HCT116 (cell line): Measurements from ENCODE around the gene BBS9. TPM values are rescaled to one million over a fixed set of nuclear protein-coding genes. Genes with fewer than 3 reads are reported as not detected.

ENCODE experiments used
- ATAC-seq: fragments of 200-7000 bp; cut with Tn5 transposase; 2 replicates; pipeline ENCODE4 v1.9.1; 2020; ENCODE audit warnings: mild to moderate bottlenecking, moderate library complexity
- BruUV-seq: library from RNA; stranded (reverse); fragments of 400-500 nt; replicated peaks from 2 replicates; lab custom pipeline; 2021; lab: Mats Ljungman, UMichigan
- CTCF ChIA-PET: fragments of 300-600 bp; sonication (Branson Sonifier 250); formaldehyde crosslinking; loops from one replicate; lab custom pipeline; 2021; ENCODE audit warnings: antibody characterized with exemption; lab: Charles Lee
- POLR2A ChIA-PET: fragments of 300-600, 350-600 bp; sonication (Branson Sonifier 250); formaldehyde crosslinking; loops from one replicate; lab custom pipeline; 2021; ENCODE audit warnings: antibody characterized with exemption; lab: Charles Lee
- RAD21 ChIA-PET, 2 experiments: fragments of 300-600 bp; sonication (Branson Sonifier 250); formaldehyde crosslinking; loops; one replicate each; lab custom pipeline; 2023; ENCODE audit warnings: low total read pairs in 2 of 2; ENCODE audit not compliant: uncharacterized antibody in 2 of 2, unreplicated experiment in 2 of 2, low non-redundant PET in 1 of 2; lab: Charles Lee
- DNase-seq: peaks from one replicate; pipeline ENCODE4 v3.0.0-alpha.2; 2010; ENCODE audit warnings: low read depth, low spot score
- H2AFZ ChIP-seq: fragments of 200-600 bp; shearing (Covaris generic), sonication (generic); 2 replicates; pipeline ENCODE4 v1.6.1; 2017; ENCODE audit warnings: low read depth, mixed run types, mixed read lengths, antibody characterized with exemption, low read length; ENCODE audit not compliant: poor library complexity, severe bottlenecking
- H3K27ac ChIP-seq: 2 replicates; pipeline ENCODE4 v1.5.1; 2012; ENCODE audit warnings: low read depth, low read length
- H3K27me3 ChIP-seq: fragments of 200-600 bp; sonication (generic); 2 replicates; pipeline ENCODE4 v1.6.1; 2016; ENCODE audit warnings: mixed run types, low read length, mixed read lengths; ENCODE audit not compliant: insufficient read depth
- H3K36me3 ChIP-seq, 2 experiments: fragments of 200-500 bp in 1 of 2; fragments of 200-600 bp in 1 of 2; sonication (Bioruptor generic) in 1 of 2; sonication (generic) in 1 of 2; 2 replicates each; pipeline versions ENCODE4 v1.5.1 to v1.6.1; 2014 to 2016; ENCODE audit warnings: low read length in 2 of 2, inconsistent platforms in 1 of 2, mixed read lengths in 1 of 2, mixed run types in 1 of 2; ENCODE audit not compliant: insufficient read depth in 2 of 2, control insufficient read depth in 1 of 2
- H3K4me1 ChIP-seq, 2 experiments: fragments of 200-600 bp in 1 of 2; sonication (generic) in 1 of 2; 2 replicates each; pipeline versions ENCODE4 v1.5.1 to v1.6.1; 2012 to 2017; ENCODE audit warnings: low read length in 2 of 2, inconsistent platforms in 1 of 2, mild to moderate bottlenecking in 1 of 2, mixed read lengths in 1 of 2, mixed run types in 1 of 2, moderate library complexity in 1 of 2; ENCODE audit not compliant: insufficient read depth in 2 of 2, control insufficient read depth in 1 of 2
- H3K4me2 ChIP-seq: fragments of 200-600 bp; sonication (generic); 2 replicates; pipeline ENCODE4 v1.6.1; 2017; ENCODE audit warnings: mixed run types, low read length, mixed read lengths
- H3K4me3 ChIP-seq, 2 experiments: fragments of 200-600 bp in 1 of 2; sonication (generic) in 1 of 2; replicated peaks in 1 of 2; 2 replicates each; pipeline ENCODE4 v1.5.1; 2011 to 2016; ENCODE audit warnings: low read length in 2 of 2, control low read depth in 1 of 2, low read depth in 1 of 2, mild to moderate bottlenecking in 1 of 2, mixed read lengths in 1 of 2, mixed run types in 1 of 2
- H3K79me2 ChIP-seq: fragments of 200-600 bp; sonication (generic); 2 replicates; pipeline ENCODE4 v1.6.1; 2017; ENCODE audit warnings: mild to moderate bottlenecking, mixed run types, low read length, moderate library complexity, mixed read lengths; ENCODE audit not compliant: insufficient read depth
- H3K9ac ChIP-seq: fragments of 200-600 bp; sonication (generic); 2 replicates; pipeline ENCODE4 v1.6.1; 2016; ENCODE audit warnings: low read length, mixed read lengths
- H3K9me2 ChIP-seq: fragments of 200-600 bp; sonication (generic), shearing (Covaris generic); 2 replicates; pipeline ENCODE4 v1.6.1; 2017; ENCODE audit warnings: mixed run types, mild to moderate bottlenecking, moderate library complexity; ENCODE audit not compliant: insufficient read depth
- H3K9me3 ChIP-seq, 2 experiments: fragments of 200-500 bp in 1 of 2; fragments of 200-600 bp in 1 of 2; sonication (Bioruptor generic) in 1 of 2; sonication (generic) in 1 of 2; 2 replicates each; pipeline ENCODE4 v1.6.1; 2014 to 2017; ENCODE audit warnings: low read length in 2 of 2, mixed read lengths in 2 of 2, inconsistent platforms in 1 of 2, low read depth in 1 of 2, mild to moderate bottlenecking in 1 of 2, mixed run types in 1 of 2, moderate library complexity in 1 of 2; ENCODE audit not compliant: control insufficient read depth in 1 of 2, insufficient read depth in 1 of 2
- H4K20me1 ChIP-seq: fragments of 200-600 bp; sonication (generic), shearing (Covaris generic); 2 replicates; pipeline ENCODE4 v1.6.1; 2017; ENCODE audit warnings: mixed run types, mild to moderate bottlenecking, moderate library complexity; ENCODE audit not compliant: insufficient read depth
- JUND ChIP-seq: IDR thresholded peaks from 2 replicates; pipeline ENCODE4 v1.6.1; 2012
- POLR2A ChIP-seq: IDR thresholded peaks from 2 replicates; pipeline ENCODE4 v1.7.0; 2011; ENCODE audit warnings: borderline replicate concordance; ENCODE audit not compliant: insufficient read depth, insufficient read length; ENCODE audit errors: extremely low read depth
- SIN3A ChIP-seq: IDR thresholded peaks from 2 replicates; pipeline ENCODE4 v1.6.1; 2012; ENCODE audit warnings: low read depth
- ZFX ChIP-seq: fragments of 450-650 bp; IDR thresholded peaks from 2 replicates; pipeline ENCODE4 v1.6.1; 2017
- ZNF274 ChIP-seq: fragments of 200-500 bp; sonication (Bioruptor generic); IDR thresholded peaks from 2 replicates; pipeline ENCODE4 v1.6.1; 2014; ENCODE audit warnings: mild to moderate bottlenecking, low read depth, low read length, inconsistent platforms
- intact Hi-C: fragments of 100-400 bp; cut with micrococcal nuclease; formaldehyde crosslinking; loops from 2 replicates; pipeline ENCODE4 v1.10.0; 2022
- total RNA-seq: library from RNA; stranded (reverse); gene quantifications from one replicate; pipeline ENCODE4 v1.2.1, GENCODE V29; 2021; ENCODE audit not compliant: unreplicated experiment
- TF ChIP-seq, protein P1 (sequence below): IDR thresholded peaks from 2 replicates; pipeline ENCODE4 v1.6.1; 2011; ENCODE audit warnings: mild to moderate bottlenecking, low read length, moderate library complexity; ENCODE audit not compliant: insufficient replicate concordance; ENCODE audit errors: extremely low read depth

The BBS9 gene
- total RNA-seq, 1 experiment from 2014 or later, result 7.1 TPM

- ChIA-PET CTCF (no interaction called here), RAD21 (no interaction called here), POLR2A (no interaction called here)
- H3K9me3 ChIP-seq, result no peaks in the 10 kb centered on the region
- no peak for DNase-seq
- H3K9me2 ChIP-seq, result no peaks in the 10 kb centered on the region
- H3K27ac ChIP-seq, result no peak overlapping the region
- H3K4me2 ChIP-seq, result no peak overlapping the region
- H2AFZ ChIP-seq, result no peak overlapping the region
- intact Hi-C loops, result no loop called here
- no peak overlapping the region for H3K9ac ChIP-seq
- no peak for TF ChIP-seq ZFX
- no peak for TF ChIP-seq JUND
- TF ChIP-seq ZNF274, result no peak
- TF ChIP-seq, protein P1, sequence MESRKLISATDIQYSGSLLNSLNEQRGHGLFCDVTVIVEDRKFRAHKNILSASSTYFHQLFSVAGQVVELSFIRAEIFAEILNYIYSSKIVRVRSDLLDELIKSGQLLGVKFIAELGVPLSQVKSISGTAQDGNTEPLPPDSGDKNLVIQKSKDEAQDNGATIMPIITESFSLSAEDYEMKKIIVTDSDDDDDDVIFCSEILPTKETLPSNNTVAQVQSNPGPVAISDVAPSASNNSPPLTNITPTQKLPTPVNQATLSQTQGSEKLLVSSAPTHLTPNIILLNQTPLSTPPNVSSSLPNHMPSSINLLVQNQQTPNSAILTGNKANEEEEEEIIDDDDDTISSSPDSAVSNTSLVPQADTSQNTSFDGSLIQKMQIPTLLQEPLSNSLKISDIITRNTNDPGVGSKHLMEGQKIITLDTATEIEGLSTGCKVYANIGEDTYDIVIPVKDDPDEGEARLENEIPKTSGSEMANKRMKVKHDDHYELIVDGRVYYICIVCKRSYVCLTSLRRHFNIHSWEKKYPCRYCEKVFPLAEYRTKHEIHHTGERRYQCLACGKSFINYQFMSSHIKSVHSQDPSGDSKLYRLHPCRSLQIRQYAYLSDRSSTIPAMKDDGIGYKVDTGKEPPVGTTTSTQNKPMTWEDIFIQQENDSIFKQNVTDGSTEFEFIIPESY, result no peak
- no peak for TF ChIP-seq POLR2A
- TF ChIP-seq SIN3A, result no peak
- TF ChIP-seq, all 23 proteins: peak for 0
- Histone ChIP-seq H3K4me1 (no peaks in the 10 kb centered on the region), H3K27me3 (no peaks in the 10 kb centered on the region), H4K20me1 (no peaks in the 10 kb centered on the region), H3K36me3 (no peaks in the 10 kb centered on the region), H3K4me3 (no peak overlapping the region), H3K79me2 (no peaks in the 10 kb centered on the region)
- no TSS peak for BruUV-seq
- ATAC-seq, result no peak
Observed at GRCh38 chr7:33624215-33624614, 494.9 kb downstream of the BBS9 start.

- Histone ChIP-seq H3K4me3 (no peak overlapping the region), H3K9ac (no peak overlapping the region), H3K4me2 (no peak overlapping the region), H4K20me1 (no peaks in the 10 kb centered on the region), H3K79me2 (no peaks in the 10 kb centered on the region), H3K27ac (no peak overlapping the region), H2AFZ (no peak overlapping the region), H3K4me1 (no peaks in the 10 kb centered on the region), H3K36me3 (no peaks in the 10 kb centered on the region), H3K27me3 (no peaks in the 10 kb centered on the region), H3K9me3 (no peaks in the 10 kb centered on the region), H3K9me2 (no peaks in the 10 kb centered on the region)
- CTCF ChIA-PET, result no interaction called here
- DNase-seq (no peak), ATAC-seq (no peak)
- no TSS peak for BruUV-seq
- no peak for TF ChIP-seq SIN3A
- TF ChIP-seq, protein P1, result no peak
- POLR2A ChIA-PET, result no interaction called here
- intact Hi-C loops, result no loop called here
- RAD21 ChIA-PET, result no interaction called here
Observed at GRCh38 chr7:33626869-33627268, 497.5 kb downstream of the BBS9 start.
